HepG2 (cell line): ENCODE data around the gene PMEPA1.

Experiments used
- AFF4 ChIP-seq: sonication (generic); formaldehyde crosslinking; IDR thresholded peaks from 2 replicates; pipeline ENCODE4 v1.4.0; 2020; ENCODE audit warnings: missing genetic modification reagents
- EP300 ChIP-seq, 3 experiments: sonication (generic) in 1 of 3; formaldehyde crosslinking in 1 of 3; IDR thresholded peaks; 2 replicates each; pipeline versions ENCODE4 v1.5.1 to v1.6.1; 2011 to 2020; ENCODE audit warnings: low read depth in 2 of 3, low read length in 2 of 3, borderline replicate concordance in 1 of 3, improper control_type of control experiment in 1 of 3, mild to moderate bottlenecking in 1 of 3, missing genetic modification reagents in 1 of 3, moderate library complexity in 1 of 3
- IKZF1 ChIP-seq: fragments of 450-650 bp; IDR thresholded peaks from 2 replicates; pipeline ENCODE4 v1.7.1; 2016
- MAX ChIP-seq: IDR thresholded peaks from 2 replicates; pipeline ENCODE4 v1.6.1; 2012; ENCODE audit warnings: inconsistent platforms
- PTBP1 ChIP-seq: fragments of 200-400 bp; formaldehyde crosslinking; IDR thresholded peaks from 2 replicates; pipeline ENCODE4 v1.6.1; 2018; ENCODE audit warnings: low read length, low read depth; ENCODE audit not compliant: poor library complexity, severe bottlenecking
- RAD21 ChIP-seq: fragments of 450-650 bp; formaldehyde crosslinking; IDR thresholded peaks from 2 replicates; pipeline ENCODE4 v1.5.0; 2020; ENCODE audit warnings: mild to moderate bottlenecking
- REPIN1 ChIP-seq: sonication (generic); formaldehyde crosslinking; IDR thresholded peaks from 2 replicates; pipeline ENCODE4 v1.8.0; 2022; ENCODE audit warnings: missing genetic modification reagents, low read depth, mild to moderate bottlenecking, borderline replicate concordance
- SETDB1 ChIP-seq: sonication (generic); formaldehyde crosslinking; IDR thresholded peaks from 2 replicates; pipeline ENCODE4 v1.5.1; 2020; ENCODE audit warnings: missing genetic modification reagents, mild to moderate bottlenecking, borderline replicate concordance
- TFDP1 ChIP-seq: IDR thresholded peaks from 2 replicates; pipeline ENCODE4 v1.6.1; 2016; ENCODE audit warnings: missing compliant biosample characterization, missing genetic modification reagents, borderline replicate concordance
- YY1 ChIP-seq: IDR thresholded peaks from 2 replicates; pipeline ENCODE4 v1.6.1; 2011; ENCODE audit warnings: low read length, low read depth, moderate library complexity, mild to moderate bottlenecking; ENCODE audit not compliant: insufficient read depth, insufficient replicate concordance
- ZFX ChIP-seq: sonication (generic); formaldehyde crosslinking; IDR thresholded peaks from 2 replicates; pipeline ENCODE4 v1.4.0; 2020; ENCODE audit warnings: mild to moderate bottlenecking, low read depth, missing genetic modification reagents, moderate library complexity
- ZNF460 ChIP-seq: sonication (generic); formaldehyde crosslinking; IDR thresholded peaks from 2 replicates; pipeline ENCODE4 v1.5.1; 2020; ENCODE audit warnings: missing genetic modification reagents, mild to moderate bottlenecking, borderline replicate concordance

- TF ChIP-seq ZFX (no peak), ZNF460 (no peak), EP300 (IDR thresholded peaks at IDR 0.05; ENCODE audit: low read depth in 2 of 2, low read length in 2 of 2) (no peak), EP300 (CRISPR knock-in tag; IDR thresholded peaks at IDR 0.05; ENCODE audit: borderline replicate concordance) (no peak), IKZF1 (no peak), REPIN1 (CRISPR knock-in tag) (no peak), SETDB1 (CRISPR knock-in tag) (no peak), AFF4 (no peak), YY1 (no peak), TFDP1 (no peak), RAD21 (CRISPR knock-in tag) (no peak), PTBP1 (no peak), MAX (no peak)
Observed at GRCh38 chr20:57666106-57666833, 43.5 kb downstream of the PMEPA1 start.
